ENCODE measurements around the gene LPP.

Gene LPP

GRCh38 chr3:188901126-188901525, 747.2 kb downstream of the LPP start:
- Histone ChIP-seq H3K9me2 (ENCODE audit: low read depth, low read length) (no peaks in the 10 kb centered on the region), H3K79me2 (ENCODE audit: insufficient read depth, low read length) (no peaks in the 10 kb centered on the region), H3F3A (ENCODE audit: insufficient read depth, low read length) (no peaks in the 10 kb centered on the region), H3K36me3 (ENCODE audit: insufficient read depth, low read length) (no peaks in the 10 kb centered on the region), H3K4me3 (ENCODE audit: low read depth, low read length, poor library complexity, severe bottlenecking) (no peak overlapping the region), H3K4me2 (ENCODE audit: low read length) (no peak overlapping the region), H4K20me1 (ENCODE audit: insufficient read depth, low read length) (no peaks in the 10 kb centered on the region), H3K9ac (ENCODE audit: low read length) (no peak overlapping the region), H3K9me3 (ENCODE audit: low read length) (no peaks in the 10 kb centered on the region), H3K27me3 (ENCODE audit: insufficient read depth, low read length) (no peaks in the 10 kb centered on the region), H2AFZ (ENCODE audit: low read length) (no peak overlapping the region), H3K4me1 (ENCODE audit: insufficient read depth, low read length, severe bottlenecking) (no peaks in the 10 kb centered on the region), H3K27ac (ENCODE audit: low read depth, low read length, poor library complexity, severe bottlenecking) (no peak overlapping the region)
- TF ChIP-seq EZH2 (IDR thresholded peaks at IDR 0.05; ENCODE audit: borderline replicate concordance, low read length): no peak
- TF ChIP-seq, protein P1, sequence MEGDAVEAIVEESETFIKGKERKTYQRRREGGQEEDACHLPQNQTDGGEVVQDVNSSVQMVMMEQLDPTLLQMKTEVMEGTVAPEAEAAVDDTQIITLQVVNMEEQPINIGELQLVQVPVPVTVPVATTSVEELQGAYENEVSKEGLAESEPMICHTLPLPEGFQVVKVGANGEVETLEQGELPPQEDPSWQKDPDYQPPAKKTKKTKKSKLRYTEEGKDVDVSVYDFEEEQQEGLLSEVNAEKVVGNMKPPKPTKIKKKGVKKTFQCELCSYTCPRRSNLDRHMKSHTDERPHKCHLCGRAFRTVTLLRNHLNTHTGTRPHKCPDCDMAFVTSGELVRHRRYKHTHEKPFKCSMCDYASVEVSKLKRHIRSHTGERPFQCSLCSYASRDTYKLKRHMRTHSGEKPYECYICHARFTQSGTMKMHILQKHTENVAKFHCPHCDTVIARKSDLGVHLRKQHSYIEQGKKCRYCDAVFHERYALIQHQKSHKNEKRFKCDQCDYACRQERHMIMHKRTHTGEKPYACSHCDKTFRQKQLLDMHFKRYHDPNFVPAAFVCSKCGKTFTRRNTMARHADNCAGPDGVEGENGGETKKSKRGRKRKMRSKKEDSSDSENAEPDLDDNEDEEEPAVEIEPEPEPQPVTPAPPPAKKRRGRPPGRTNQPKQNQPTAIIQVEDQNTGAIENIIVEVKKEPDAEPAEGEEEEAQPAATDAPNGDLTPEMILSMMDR (IDR thresholded peaks at IDR 0.05; ENCODE audit: low read length): no peak

GRCh38 chr3:188901671-188902287, 747.8 kb downstream of the LPP start:
- Histone ChIP-seq H3K79me2 (ENCODE audit: insufficient read depth, low read length) (no peaks in the 10 kb centered on the region), H3K4me3 (ENCODE audit: low read depth, low read length, poor library complexity, severe bottlenecking) (no peak overlapping the region), H3K9me3 (ENCODE audit: low read length) (no peaks in the 10 kb centered on the region), H3F3A (ENCODE audit: insufficient read depth, low read length) (no peaks in the 10 kb centered on the region), H3K4me1 (ENCODE audit: insufficient read depth, low read length, severe bottlenecking) (no peaks in the 10 kb centered on the region), H3K27ac (ENCODE audit: low read depth, low read length, poor library complexity, severe bottlenecking) (no peak overlapping the region), H3K27me3 (ENCODE audit: insufficient read depth, low read length) (no peaks in the 10 kb centered on the region), H2AFZ (ENCODE audit: low read length) (no peak overlapping the region), H4K20me1 (ENCODE audit: insufficient read depth, low read length) (no peaks in the 10 kb centered on the region), H3K9ac (ENCODE audit: low read length) (no peak overlapping the region), H3K4me2 (ENCODE audit: low read length) (no peak overlapping the region), H3K9me2 (ENCODE audit: low read depth, low read length) (no peaks in the 10 kb centered on the region), H3K36me3 (ENCODE audit: insufficient read depth, low read length) (no peaks in the 10 kb centered on the region)
- no peak for TF ChIP-seq EZH2 (IDR thresholded peaks at IDR 0.05; ENCODE audit: borderline replicate concordance, low read length)
- TF ChIP-seq, protein P1 (IDR thresholded peaks at IDR 0.05; ENCODE audit: low read length): no peak

GRCh38 chr3:188904670-188905069, 750.7 kb downstream of the LPP start:
- TF ChIP-seq, protein P1 (IDR thresholded peaks at IDR 0.05; ENCODE audit: low read length): no peak
- TF ChIP-seq EZH2 (IDR thresholded peaks at IDR 0.05; ENCODE audit: borderline replicate concordance, low read length): no peak
- Histone ChIP-seq H2AFZ (ENCODE audit: low read length) (no peak overlapping the region), H4K20me1 (ENCODE audit: insufficient read depth, low read length) (no peaks in the 10 kb centered on the region), H3K4me3 (ENCODE audit: low read depth, low read length, poor library complexity, severe bottlenecking) (no peak overlapping the region), H3K27ac (ENCODE audit: low read depth, low read length, poor library complexity, severe bottlenecking) (no peak overlapping the region), H3K79me2 (ENCODE audit: insufficient read depth, low read length) (no peaks in the 10 kb centered on the region), H3K9me2 (ENCODE audit: low read depth, low read length) (no peaks in the 10 kb centered on the region), H3K4me2 (ENCODE audit: low read length) (no peak overlapping the region), H3K4me1 (ENCODE audit: insufficient read depth, low read length, severe bottlenecking) (no peaks in the 10 kb centered on the region), H3F3A (ENCODE audit: insufficient read depth, low read length) (no peaks in the 10 kb centered on the region), H3K9ac (ENCODE audit: low read length) (no peak overlapping the region), H3K36me3 (ENCODE audit: insufficient read depth, low read length) (no peaks in the 10 kb centered on the region), H3K27me3 (ENCODE audit: insufficient read depth, low read length) (no peaks in the 10 kb centered on the region), H3K9me3 (ENCODE audit: low read length) (no peaks in the 10 kb centered on the region)
